Measurements from ENCODE around the gene TRMU. TPM values are rescaled to one million over a fixed set of nuclear protein-coding genes. Genes with fewer than 3 reads are reported as not detected.
"Not testable (repeated sequence)": the region's sequence is repeated elsewhere in the genome, so short reads cannot be mapped to it uniquely, and the experiment has no call there.

TRMU gene
- total RNA-seq, 1 donor = 26.0 TPM

DNA sequence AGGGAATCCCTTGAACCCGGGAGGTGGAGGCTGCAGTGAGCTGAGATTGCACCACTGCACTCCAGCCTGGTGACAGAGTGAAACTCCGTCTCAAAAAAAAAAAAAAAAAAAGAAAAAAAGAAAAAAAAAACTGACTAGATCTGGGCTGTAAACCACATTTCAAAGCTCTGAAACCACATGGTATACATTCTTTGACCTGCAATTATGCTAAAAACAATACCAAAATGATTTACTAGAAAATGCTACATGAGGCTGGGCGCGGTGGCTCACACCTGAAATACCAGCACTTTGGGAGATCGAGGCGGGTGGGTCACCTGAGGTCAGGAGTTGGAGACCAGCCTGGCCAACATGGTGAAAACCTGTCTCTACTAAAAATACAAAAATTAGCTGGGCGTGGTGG lies 68.4 kb downstream of the TRMU start:
- not testable (repeated sequence) for H3K9me3 ChIP-seq (ENCODE audit: low read depth, low read length); H3K27me3 ChIP-seq (ENCODE audit: insufficient read depth, low read length); H3K4me3 ChIP-seq (ENCODE audit: low read length); H3K4me1 ChIP-seq (ENCODE audit: insufficient read depth, low read length)

DNA sequence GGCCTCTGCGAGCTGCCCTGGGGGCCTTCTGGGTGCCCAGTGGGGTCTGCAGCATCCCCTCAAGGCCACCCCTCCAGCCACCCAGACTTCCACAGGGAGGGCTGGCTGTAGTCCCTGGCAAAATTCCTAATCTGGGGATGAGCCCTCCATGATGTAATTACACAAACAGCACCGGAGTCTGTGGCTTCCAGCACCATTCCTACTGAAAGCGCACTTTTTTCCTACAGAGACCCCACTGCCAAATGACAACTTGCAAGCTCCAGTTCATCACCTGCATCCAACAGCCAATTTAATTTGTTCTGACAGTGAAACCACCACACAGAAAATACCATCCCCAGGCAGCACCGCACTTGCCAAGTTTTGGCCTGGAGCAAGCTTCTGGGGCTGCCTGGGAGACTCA lies 70.4 kb downstream of the TRMU start:
- H3K4me3 ChIP-seq (ENCODE audit: low read length) = no peak overlapping the region

DNA sequence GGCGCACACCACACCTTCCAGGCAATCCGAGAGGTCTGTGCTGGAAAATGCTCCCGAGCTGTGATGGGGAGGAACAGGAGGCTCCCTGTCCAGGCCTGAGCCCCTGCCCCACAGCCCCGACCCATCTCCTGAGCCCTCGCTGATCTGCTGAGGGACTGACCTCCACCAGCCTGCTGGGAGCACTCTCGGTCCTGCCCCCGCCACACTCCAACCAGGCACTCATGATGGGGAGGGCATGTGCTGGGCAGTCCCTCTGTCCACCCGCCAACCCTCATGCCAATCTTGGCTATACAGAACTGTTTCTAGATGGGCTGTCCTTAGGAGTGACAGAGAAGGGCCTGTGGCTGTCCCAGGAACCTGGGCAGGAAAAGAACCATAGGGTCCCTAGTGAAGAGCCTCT lies 70.8 kb downstream of the TRMU start:
- H3K9me3 ChIP-seq (ENCODE audit: low read depth, low read length) = no peaks in the 10 kb centered on the region
- no peak overlapping the region for H3K4me3 ChIP-seq (ENCODE audit: low read length)
- no peaks in the 10 kb centered on the region for H3K27me3 ChIP-seq (ENCODE audit: insufficient read depth, low read length)
- H3K4me1 ChIP-seq (ENCODE audit: insufficient read depth, low read length) = no peaks in the 10 kb centered on the region

More for the DNA sequence above, 70.4 kb downstream of the TRMU start:
- H3K27me3 ChIP-seq (ENCODE audit: insufficient read depth, low read length) = no peaks in the 10 kb centered on the region
- H3K4me1 ChIP-seq (ENCODE audit: insufficient read depth, low read length) = no peaks in the 10 kb centered on the region
- H3K9me3 ChIP-seq (ENCODE audit: low read depth, low read length) = no peaks in the 10 kb centered on the region

DNA sequence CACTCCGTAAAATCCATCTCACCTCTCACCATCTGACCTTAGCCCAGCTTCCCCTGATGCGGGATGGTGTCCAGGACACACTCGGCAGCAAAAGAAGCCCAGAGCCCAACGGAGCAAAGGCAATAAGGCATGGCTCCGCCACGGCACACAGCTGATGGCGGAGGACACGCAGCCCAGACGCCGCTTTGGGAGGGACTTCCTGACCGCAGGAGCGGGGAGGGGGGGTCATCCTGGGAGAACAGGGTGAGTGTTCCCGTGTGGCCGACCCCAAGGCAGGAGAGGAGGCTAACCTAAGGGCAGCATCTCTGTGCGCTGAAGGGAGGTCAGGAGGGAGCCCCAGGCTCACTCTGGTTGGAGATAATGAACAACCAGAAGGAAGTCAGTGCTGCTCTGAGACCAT lies 71.3 kb downstream of the TRMU start:
- Histone ChIP-seq H3K4me3 (ENCODE audit: low read length) (no peak overlapping the region), H3K4me1 (ENCODE audit: insufficient read depth, low read length) (no peaks in the 10 kb centered on the region), H3K9me3 (ENCODE audit: low read depth, low read length) (no peaks in the 10 kb centered on the region), H3K27me3 (ENCODE audit: insufficient read depth, low read length) (no peaks in the 10 kb centered on the region)

Other genes with a start within 250 kb of the TRMU start
- 5.1 TPM for gene PPARA, start 185.2 kb upstream of the TRMU start, total RNA-seq
- 1.6 TPM for gene CDPF1, start 85.4 kb upstream of the TRMU start, total RNA-seq
- gene PKDREJ, start 72.4 kb upstream of the TRMU start, total RNA-seq = under 0.01 TPM
- 16.3 TPM for gene TTC38, start 67.7 kb upstream of the TRMU start, total RNA-seq
- gene GTSE1, start 38.8 kb upstream of the TRMU start, total RNA-seq = 0.52 TPM
- 1.6 TPM for gene CELSR1, start 201.9 kb downstream of the TRMU start, total RNA-seq